Naive thymus-derived CD4-positive, alpha-beta T cell (primary cell): ENCODE data around the gene DNAAF1. TPM values are rescaled to one million over a fixed set of nuclear protein-coding genes. Genes with fewer than 3 reads are reported as not detected.

Source experiments
- ATAC-seq: fragments of 150-1000 bp; cut with Tn5 transposase; 2 replicates; pipeline ENCODE4 v1.10.0; 2021; ENCODE audit warnings: mild to moderate bottlenecking, moderate library complexity
- CTCF ChIA-PET: fragments of 350-600 bp; sonication (Branson Sonifier 250); formaldehyde crosslinking; loops from one replicate; lab custom pipeline; 2021; ENCODE audit warnings: antibody characterized with exemption; lab: Charles Lee
- POLR2A ChIA-PET: fragments of 350-600 bp; sonication (Branson Sonifier 250); formaldehyde crosslinking; loops from one replicate; lab custom pipeline; 2021; ENCODE audit warnings: antibody characterized with exemption, inconsistent platforms; lab: Charles Lee
- DNase-seq, 9 donors: peaks; one replicate each; pipeline versions ENCODE4 v3.0.0 to v3.0.0-alpha.2; 2020 to 2022; ENCODE audit warnings: mixed read lengths in 1 of 9
- H3K27ac ChIP-seq: one replicate; pipeline ENCODE4 v1.7.0; 2013; ENCODE audit warnings: mild to moderate bottlenecking, low read depth, low read length, moderate library complexity
- H3K27me3 ChIP-seq, 2 donors: one replicate each; pipeline ENCODE4 v1.7.0; 2013; ENCODE audit warnings: low read length in 2 of 2, mild to moderate bottlenecking in 2 of 2, moderate library complexity in 2 of 2; ENCODE audit not compliant: control insufficient read depth in 2 of 2, insufficient read depth in 2 of 2
- H3K36me3 ChIP-seq, 3 experiments: 1 replicate in 2 of 3; 2 replicates in 1 of 3; pipeline ENCODE4 v1.7.0; 2013; ENCODE audit warnings: low read length in 3 of 3, mild to moderate bottlenecking in 3 of 3, moderate library complexity in 1 of 3; ENCODE audit not compliant: insufficient read depth in 3 of 3, control insufficient read depth in 2 of 3
- H3K4me1 ChIP-seq, 2 donors: one replicate each; pipeline ENCODE4 v1.7.0; 2013; ENCODE audit warnings: low read length in 2 of 2, mild to moderate bottlenecking in 2 of 2, moderate library complexity in 1 of 2; ENCODE audit not compliant: control insufficient read depth in 2 of 2, insufficient read depth in 2 of 2
- H3K4me3 ChIP-seq: 2 replicates; pipeline ENCODE4 v1.7.0; 2013; ENCODE audit warnings: mild to moderate bottlenecking, low read length
- H3K9me3 ChIP-seq, 3 experiments: 1 replicate in 2 of 3; 2 replicates in 1 of 3; pipeline ENCODE4 v1.7.0; 2013; ENCODE audit warnings: low read length in 3 of 3; ENCODE audit not compliant: control insufficient read depth in 2 of 3
- H3K27ac Mint-ChIP-seq, 9 donors: one replicate each; pipeline ENCODE4 v1.8.0; 2020 to 2022; ENCODE audit warnings: mixed read lengths in 9 of 9, mild to moderate bottlenecking in 8 of 9, moderate library complexity in 5 of 9, inconsistent platforms in 2 of 9
- H3K27me3 Mint-ChIP-seq, 5 donors: one replicate each; pipeline ENCODE4 v1.8.0; 2021 to 2022; ENCODE audit warnings: mixed read lengths in 5 of 5, mild to moderate bottlenecking in 1 of 5
- H3K36me3 Mint-ChIP-seq, 5 donors: one replicate each; pipeline ENCODE4 v1.8.0; 2020 to 2022; ENCODE audit warnings: mixed read lengths in 5 of 5, mild to moderate bottlenecking in 3 of 5, inconsistent platforms in 1 of 5
- H3K4me1 Mint-ChIP-seq, 7 donors: one replicate each; pipeline ENCODE4 v1.8.0; 2020 to 2022; ENCODE audit warnings: mixed read lengths in 7 of 7, mild to moderate bottlenecking in 3 of 7, inconsistent platforms in 1 of 7
- H3K4me3 Mint-ChIP-seq, 10 donors: one replicate each; pipeline ENCODE4 v1.8.0; 2020 to 2022; ENCODE audit warnings: mild to moderate bottlenecking in 10 of 10, mixed read lengths in 10 of 10, moderate library complexity in 6 of 10, inconsistent platforms in 2 of 10
- H3K9me3 Mint-ChIP-seq, 11 donors: one replicate each; pipeline ENCODE4 v1.8.0; 2020 to 2022; ENCODE audit warnings: mixed read lengths in 11 of 11, mild to moderate bottlenecking in 4 of 11, inconsistent platforms in 1 of 11, moderate library complexity in 1 of 11
- intact Hi-C, 2 donors: fragments of 100-400 bp; cut with micrococcal nuclease; formaldehyde crosslinking; loops; one replicate each; pipeline ENCODE4 v1.15.1; 2023
- polyA plus RNA-seq, 2 donors: library from polyadenylated mRNA; unstranded; fragments of 300-500 nt; fragmentation: Illumina TruSeq; gene quantifications; one replicate each; pipeline ENCODE4 v1.2.3, GENCODE V29; 2021
- total RNA-seq, 6 experiments: library from RNA in 5 of 6; stranded (reverse) in 5 of 6; gene quantifications; 1 replicate in 5 of 6; 2 replicates in 1 of 6; pipeline ENCODE4 v1.2.3 and lab custom pipeline; 2021 to 2026

The DNAAF1 gene
- total and polyA plus RNA-seq, 7 experiments from 2014 or later, result 0.06 to 2.2 (median 0.38) TPM; not detected in 3

DNA sequence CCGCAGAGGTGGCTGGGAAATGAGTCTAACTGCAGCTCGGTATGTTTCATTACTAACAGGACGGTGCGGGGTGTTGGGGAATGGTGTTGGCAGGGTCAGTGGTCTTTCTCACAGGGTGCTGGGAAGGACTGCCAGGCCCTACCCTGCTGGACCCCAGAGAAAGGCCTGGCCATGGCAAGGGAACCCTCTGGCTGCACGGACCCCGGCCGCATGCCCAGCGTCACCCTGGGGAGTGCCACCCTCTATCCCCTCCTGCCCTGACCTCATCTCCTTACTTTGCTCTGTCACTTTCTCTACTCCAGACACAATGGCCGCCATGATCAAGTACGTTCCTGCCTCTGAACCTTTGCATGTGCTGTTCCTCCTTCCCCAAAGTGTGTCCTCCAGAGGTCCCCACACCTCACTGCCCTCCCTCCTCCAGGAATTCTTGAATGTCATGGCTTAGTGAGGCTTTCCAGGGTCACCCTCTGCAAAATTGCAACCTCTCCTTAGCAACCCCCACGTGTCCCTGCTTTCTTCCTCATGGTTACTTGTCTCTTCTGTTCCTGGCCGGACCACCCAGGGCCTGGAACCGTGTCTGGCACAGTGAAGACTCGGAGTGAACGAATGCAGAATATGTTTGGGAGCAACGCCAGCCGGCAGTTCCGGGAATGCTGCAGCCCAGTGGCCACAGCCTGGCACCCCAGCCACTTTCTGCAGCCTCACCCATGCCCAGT lies 61.0 kb downstream of the DNAAF1 start:
- Histone ChIP-seq H3K27me3 (no peaks in the 10 kb centered on the region), H3K9me3 (no peaks in the 10 kb centered on the region), H3K4me1 (no peaks in the 10 kb centered on the region), H3K27ac (no peak overlapping the region), H3K4me3 (no peak overlapping the region), H3K36me3 (no peaks in the 10 kb centered on the region)
- Mint-ChIP-seq H3K27ac (no peak overlapping the region), H3K4me3 (no peak overlapping the region), H3K9me3 (no peaks in the 10 kb centered on the region), H3K27me3 (no peaks in the 10 kb centered on the region), H3K4me1 (no peaks in the 10 kb centered on the region), H3K36me3 (no peaks in the 10 kb centered on the region)
- intact Hi-C loops, result no loop called here
- ChIA-PET POLR2A (no interaction called here), CTCF (no interaction called here)
- DNase-seq, result no peak
- ATAC-seq, result no peak

DNA sequence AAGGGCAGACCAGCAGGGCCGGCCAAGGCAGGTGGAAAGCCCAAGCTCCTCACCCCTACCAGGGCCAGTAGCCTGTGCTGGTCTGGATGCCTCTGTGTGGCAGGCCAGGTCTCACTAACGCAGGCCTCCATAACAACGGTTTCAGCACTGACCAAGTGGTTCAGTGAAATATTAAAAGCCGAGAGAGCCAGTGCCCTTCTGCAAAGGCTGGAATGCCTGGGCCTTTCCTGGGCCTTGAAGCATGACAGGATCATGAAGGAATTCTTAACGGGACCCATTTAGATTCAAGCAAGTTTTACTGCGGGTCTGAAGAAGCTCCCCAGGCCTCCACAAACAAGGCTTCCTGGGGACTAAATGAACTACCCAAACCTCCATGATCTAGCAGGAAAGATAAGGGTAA lies 62.1 kb downstream of the DNAAF1 start:
- POLR2A ChIA-PET, result no interaction called here
- Mint-ChIP-seq H3K4me1 (no peaks in the 10 kb centered on the region), H3K27me3 (no peaks in the 10 kb centered on the region), H3K9me3 (no peaks in the 10 kb centered on the region), H3K4me3 (no peak overlapping the region), H3K27ac (no peak overlapping the region), H3K36me3 (no peaks in the 10 kb centered on the region)
- Histone ChIP-seq H3K9me3 (no peaks in the 10 kb centered on the region), H3K27me3 (no peaks in the 10 kb centered on the region), H3K4me3 (no peak overlapping the region), H3K4me1 (no peaks in the 10 kb centered on the region), H3K27ac (no peak overlapping the region), H3K36me3 (no peaks in the 10 kb centered on the region)
- intact Hi-C loops, result no loop called here
- no peak for ATAC-seq
- no peak for DNase-seq
- CTCF ChIA-PET, result no interaction called here

DNA sequence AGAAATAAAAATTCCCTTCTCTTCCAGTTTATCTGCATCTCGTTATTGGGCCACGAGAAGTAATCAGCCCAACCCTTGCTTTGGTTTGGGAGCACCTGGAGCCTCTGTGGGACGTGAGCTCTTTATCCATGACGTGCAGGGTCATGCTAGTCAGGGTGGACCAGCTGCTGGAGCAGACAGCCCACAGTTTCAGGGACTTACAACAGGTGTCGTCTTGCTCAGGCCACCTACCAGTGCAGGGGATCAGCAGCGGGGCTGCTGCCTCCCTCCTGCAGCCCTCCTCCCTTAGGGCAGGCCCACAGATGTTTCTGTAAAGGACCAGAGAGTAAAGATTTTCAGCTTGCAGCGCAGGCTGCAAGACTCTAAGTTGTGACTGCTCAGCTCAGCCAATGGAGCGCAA lies 62.8 kb downstream of the DNAAF1 start:
- Mint-ChIP-seq H3K4me3 (no peak overlapping the region), H3K4me1 (no peaks in the 10 kb centered on the region), H3K9me3 (no peaks in the 10 kb centered on the region), H3K36me3 (no peaks in the 10 kb centered on the region), H3K27ac (peak overlapping the region in 1 of 9 donors; percentile 51), H3K27me3 (no peaks in the 10 kb centered on the region)
- intact Hi-C loops, result no loop called here
- Histone ChIP-seq H3K9me3 (no peaks in the 10 kb centered on the region), H3K36me3 (no peaks in the 10 kb centered on the region), H3K27me3 (no peaks in the 10 kb centered on the region), H3K4me1 (no peaks in the 10 kb centered on the region), H3K27ac (no peak overlapping the region), H3K4me3 (no peak overlapping the region)
- DNase-seq (no peak), ATAC-seq (no peak)
- ChIA-PET CTCF (interaction anchor here (0.6 kb wide), 1 partner anchor 839 kb away, joined by 3 read pairs; no protein-coding TSS in a partner anchor), POLR2A (no interaction called here)

DNA sequence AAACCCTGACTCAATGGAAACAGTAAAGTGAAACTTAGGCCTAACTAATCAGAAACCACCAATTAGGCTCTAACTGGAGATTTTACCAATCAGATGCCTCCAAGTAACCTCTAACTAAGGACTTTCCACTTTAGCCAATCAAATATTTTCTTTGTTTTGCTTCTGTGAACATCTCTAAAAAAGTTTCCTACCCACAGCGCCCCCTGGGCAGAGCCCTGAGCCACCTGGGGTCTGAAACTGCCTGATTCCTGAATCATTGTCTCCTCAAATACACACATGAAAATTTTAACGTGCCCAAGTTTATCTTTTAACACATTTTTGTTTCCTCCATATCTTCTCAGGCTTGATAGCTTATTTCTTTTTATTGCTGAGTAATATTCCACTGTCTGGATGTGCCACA lies 64.9 kb downstream of the DNAAF1 start:
- H3K4me1 Mint-ChIP-seq, result no peaks in the 10 kb centered on the region
- Histone ChIP-seq H3K4me3 (no peak overlapping the region), H3K4me1 (no peaks in the 10 kb centered on the region), H3K9me3 (no peaks in the 10 kb centered on the region), H3K27ac (no peak overlapping the region), H3K36me3 (no peaks in the 10 kb centered on the region), H3K27me3 (no peaks in the 10 kb centered on the region)
- ChIA-PET POLR2A (no interaction called here), CTCF (no interaction called here)
- intact Hi-C loops, result no loop called here
- H3K27ac Mint-ChIP-seq, result peak overlapping the region in 1 of 9 donors; percentile 46
- ATAC-seq (no peak), DNase-seq (no peak)
- H3K4me3 Mint-ChIP-seq, result no peak overlapping the region
- H3K9me3 Mint-ChIP-seq, result no peaks in the 10 kb centered on the region
- H3K36me3 Mint-ChIP-seq, result no peaks in the 10 kb centered on the region
- no peaks in the 10 kb centered on the region for H3K27me3 Mint-ChIP-seq

DNA sequence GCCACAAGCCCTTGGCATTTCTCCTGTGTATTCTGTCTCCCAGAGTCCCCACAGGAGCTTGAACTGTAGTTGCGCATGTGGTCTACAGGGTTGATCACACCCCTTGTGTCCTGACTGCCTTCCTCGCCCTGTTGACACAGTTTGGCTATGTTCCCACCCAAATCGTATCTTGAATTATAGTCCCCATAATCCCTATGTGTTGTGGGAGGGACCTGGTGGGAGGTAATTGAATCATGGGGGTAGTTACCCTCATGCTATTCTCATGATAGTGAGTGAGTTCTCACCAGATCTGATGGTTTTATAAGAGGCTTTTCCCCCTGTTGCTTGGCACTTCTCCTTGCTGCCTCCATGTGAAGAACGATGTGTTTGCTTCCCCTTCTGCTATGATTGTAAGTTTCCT lies 67.0 kb downstream of the DNAAF1 start:
- Histone ChIP-seq H3K27me3 (no peaks in the 10 kb centered on the region), H3K27ac (no peak overlapping the region), H3K4me1 (no peaks in the 10 kb centered on the region), H3K36me3 (no peaks in the 10 kb centered on the region), H3K9me3 (no peaks in the 10 kb centered on the region), H3K4me3 (no peak overlapping the region)
- DNase-seq (no peak), ATAC-seq (no peak)
- Mint-ChIP-seq H3K4me3 (no peak overlapping the region), H3K27ac (no peak overlapping the region), H3K36me3 (no peaks in the 10 kb centered on the region), H3K4me1 (no peaks in the 10 kb centered on the region), H3K27me3 (no peaks in the 10 kb centered on the region), H3K9me3 (no peaks in the 10 kb centered on the region)
- POLR2A ChIA-PET, result no interaction called here
- intact Hi-C loops, result no loop called here
- CTCF ChIA-PET, result no interaction called here

DNA sequence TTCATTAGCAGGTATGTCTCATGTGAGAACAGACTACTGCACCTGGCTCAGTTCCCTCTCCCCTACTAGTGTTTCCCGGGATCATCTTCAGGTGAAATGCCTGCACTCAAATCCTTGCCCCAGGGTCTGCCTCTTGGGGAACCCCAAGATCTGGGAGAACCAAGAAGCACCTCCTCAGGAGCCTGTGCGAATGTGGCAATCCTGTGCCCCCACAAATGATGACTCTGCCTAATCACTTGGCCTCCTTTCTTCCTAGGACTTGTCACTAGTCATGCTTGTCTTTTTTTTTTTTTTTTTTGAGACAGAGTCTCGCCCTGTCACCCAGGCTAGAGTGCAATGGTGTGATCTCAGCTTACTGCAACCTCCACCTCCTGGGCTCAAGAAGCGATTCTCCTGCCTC lies 67.5 kb downstream of the DNAAF1 start:
- Mint-ChIP-seq H3K9me3 (no peaks in the 10 kb centered on the region), H3K27ac (no peak overlapping the region), H3K27me3 (no peaks in the 10 kb centered on the region), H3K36me3 (no peaks in the 10 kb centered on the region), H3K4me3 (no peak overlapping the region), H3K4me1 (no peaks in the 10 kb centered on the region)
- H3K27ac ChIP-seq, result no peak overlapping the region
- H3K4me1 ChIP-seq, result no peaks in the 10 kb centered on the region
- DNase-seq (no peak), ATAC-seq (no peak)
- POLR2A ChIA-PET, result no interaction called here
- intact Hi-C loops, result no loop called here
- H3K4me3 ChIP-seq, result no peak overlapping the region
- H3K9me3 ChIP-seq, result no peaks in the 10 kb centered on the region
- no peaks in the 10 kb centered on the region for H3K27me3 ChIP-seq
- no peaks in the 10 kb centered on the region for H3K36me3 ChIP-seq
- CTCF ChIA-PET, result no interaction called here

DNA sequence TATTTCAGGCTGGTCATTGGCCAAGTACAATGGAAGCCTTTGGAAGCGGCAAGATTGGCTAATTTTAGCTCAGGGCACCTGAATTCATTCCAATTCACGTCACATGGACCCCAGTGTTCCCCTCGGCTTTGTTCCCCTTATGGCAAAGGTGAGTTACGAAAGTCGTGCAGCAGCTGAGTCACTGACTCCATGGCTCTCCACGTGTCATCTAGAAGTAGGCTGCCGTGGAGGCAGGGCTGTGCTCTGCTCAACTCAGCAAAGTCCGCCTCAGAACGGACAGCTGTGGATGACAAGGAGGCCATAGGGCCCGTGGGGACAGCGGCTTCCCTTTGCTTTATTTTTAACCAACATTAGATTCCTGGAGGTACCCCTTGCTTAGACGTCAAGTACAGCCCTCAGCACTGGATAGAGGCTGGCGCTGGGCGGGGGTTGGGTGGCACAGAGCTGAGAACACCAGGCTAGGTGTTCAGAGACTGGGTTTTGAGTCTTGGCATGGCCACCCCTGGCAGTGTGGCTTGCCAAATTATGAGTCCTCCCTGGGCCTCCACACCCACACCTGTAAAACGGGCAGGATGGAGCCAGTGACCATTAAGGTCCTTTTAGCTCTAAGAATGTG lies 69.5 kb downstream of the DNAAF1 start:
- ATAC-seq (no peak), DNase-seq (no peak)
- Histone ChIP-seq H3K27ac (no peak overlapping the region), H3K4me3 (no peak overlapping the region), H3K9me3 (no peaks in the 10 kb centered on the region), H3K4me1 (no peaks in the 10 kb centered on the region), H3K36me3 (no peaks in the 10 kb centered on the region), H3K27me3 (no peaks in the 10 kb centered on the region)
- ChIA-PET POLR2A (interaction anchor here (0.6 kb wide), 1 partner anchor 55 kb away, joined by 3 read pairs; no protein-coding TSS in a partner anchor), CTCF (no interaction called here)
- no peak overlapping the region for H3K4me3 Mint-ChIP-seq
- H3K4me1 Mint-ChIP-seq, result no peaks in the 10 kb centered on the region
- no peaks in the 10 kb centered on the region for H3K9me3 Mint-ChIP-seq
- intact Hi-C loops, result no loop called here
- H3K27ac Mint-ChIP-seq, result no peak overlapping the region
- no peaks in the 10 kb centered on the region for H3K27me3 Mint-ChIP-seq
- no peaks in the 10 kb centered on the region for H3K36me3 Mint-ChIP-seq
